H9 (cell line): Measurements from ENCODE around the gene LRP1. TPM values are rescaled to one million over a fixed set of nuclear protein-coding genes. Genes with fewer than 3 reads are reported as not detected.

Experiments used
- DNase-seq: peaks from one replicate; pipeline ENCODE4 v3.0.0-alpha.2; 2017
- H2AFZ ChIP-seq: one replicate; pipeline ENCODE4 v1.6.1; 2013; ENCODE audit warnings: mild to moderate bottlenecking, low read length, control low read depth, moderate library complexity
- H2AK5ac ChIP-seq: 2 replicates; pipeline ENCODE4 v1.6.1; 2013; ENCODE audit warnings: low read length, control low read depth, mixed read lengths; ENCODE audit not compliant: insufficient read length
- H2BK120ac ChIP-seq: one replicate; pipeline ENCODE4 v1.6.1; 2013; ENCODE audit warnings: low read depth, mild to moderate bottlenecking, low read length, control low read depth, inconsistent platforms; ENCODE audit not compliant: poor library complexity, severe bottlenecking
- H2BK12ac ChIP-seq: 2 replicates; pipeline ENCODE4 v1.6.1; 2013; ENCODE audit warnings: low read length, control low read depth, mixed read lengths, low read depth; ENCODE audit not compliant: insufficient read length
- H2BK15ac ChIP-seq: 2 replicates; pipeline ENCODE4 v1.6.1; 2013; ENCODE audit warnings: low read depth, low read length, control low read depth
- H2BK20ac ChIP-seq: one replicate; pipeline ENCODE4 v1.6.1; 2013; ENCODE audit warnings: low read depth, mild to moderate bottlenecking, low read length, control low read depth, inconsistent platforms; ENCODE audit not compliant: poor library complexity, severe bottlenecking
- H2BK5ac ChIP-seq: 2 replicates; pipeline ENCODE4 v1.6.1; 2013; ENCODE audit warnings: low read length, control low read depth, mixed read lengths; ENCODE audit not compliant: insufficient read length
- H3K14ac ChIP-seq: 2 replicates; pipeline ENCODE4 v1.6.1; 2013; ENCODE audit warnings: low read length, control low read depth; ENCODE audit not compliant: insufficient read depth
- H3K18ac ChIP-seq: 2 replicates; pipeline ENCODE4 v1.6.1; 2013; ENCODE audit warnings: low read depth, mild to moderate bottlenecking, mixed read lengths, low read length, control low read depth; ENCODE audit not compliant: insufficient read length
- H3K23ac ChIP-seq: 2 replicates; pipeline ENCODE4 v1.6.1; 2013; ENCODE audit warnings: low read length, control low read depth, mixed read lengths, low read depth; ENCODE audit not compliant: insufficient read length
- H3K23me2 ChIP-seq: 2 replicates; pipeline ENCODE4 v1.6.1; 2013; ENCODE audit warnings: low read depth, mild to moderate bottlenecking, mixed read lengths, low read length, control low read depth; ENCODE audit not compliant: insufficient read length, poor library complexity, severe bottlenecking
- H3K27ac ChIP-seq: 2 replicates; pipeline ENCODE4 v1.5.1; 2013; ENCODE audit warnings: low read length, control low read depth, mixed read lengths, low read depth; ENCODE audit not compliant: insufficient read length
- H3K27me3 ChIP-seq: 2 replicates; pipeline ENCODE4 v1.6.1; 2013; ENCODE audit warnings: low read length, control low read depth, inconsistent platforms; ENCODE audit not compliant: insufficient read depth
- H3K4ac ChIP-seq: 2 replicates; pipeline ENCODE4 v1.6.1; 2013; ENCODE audit warnings: low read depth, mild to moderate bottlenecking, control low read depth, inconsistent platforms, low read length, moderate library complexity
- H3K4me1 ChIP-seq: 2 replicates; pipeline ENCODE4 v1.6.1; 2013; ENCODE audit warnings: low read length, control low read depth, inconsistent platforms; ENCODE audit not compliant: insufficient read depth
- H3K4me2 ChIP-seq: 2 replicates; pipeline ENCODE4 v1.6.1; 2013; ENCODE audit warnings: low read length, control low read depth, mixed read lengths; ENCODE audit not compliant: insufficient read length, insufficient read depth
- H3K56ac ChIP-seq: 2 replicates; pipeline ENCODE4 v1.6.1; 2013; ENCODE audit warnings: low read depth, mild to moderate bottlenecking, mixed read lengths, low read length, control low read depth; ENCODE audit not compliant: insufficient read length
- H3K79me1 ChIP-seq: 2 replicates; pipeline ENCODE4 v1.6.1; 2013; ENCODE audit warnings: low read depth, mild to moderate bottlenecking, moderate library complexity, low read length, control low read depth, inconsistent platforms; ENCODE audit not compliant: insufficient read depth, poor library complexity, severe bottlenecking
- H3K79me2 ChIP-seq: 2 replicates; pipeline ENCODE4 v1.6.1; 2013; ENCODE audit warnings: low read length, control low read depth, inconsistent platforms; ENCODE audit not compliant: insufficient read depth
- H3K9ac ChIP-seq: 2 replicates; pipeline ENCODE4 v1.6.1; 2013; ENCODE audit warnings: low read length, control low read depth, mixed read lengths; ENCODE audit not compliant: insufficient read length; ENCODE audit errors: extremely low read depth
- H3K9me3 ChIP-seq: one replicate; pipeline ENCODE4 v1.6.1; 2013; ENCODE audit warnings: low read depth, low read length, inconsistent platforms; ENCODE audit not compliant: control insufficient read depth
- H3T11ph ChIP-seq: one replicate; pipeline ENCODE4 v1.6.1; 2013; ENCODE audit warnings: mild to moderate bottlenecking, low read length, control low read depth, inconsistent platforms
- H4K20me1 ChIP-seq: one replicate; pipeline ENCODE4 v1.6.1; 2013; ENCODE audit not compliant: control insufficient read depth, insufficient read length, insufficient read depth
- H4K5ac ChIP-seq: 2 replicates; pipeline ENCODE4 v1.6.1; 2013; ENCODE audit warnings: low read depth, mild to moderate bottlenecking, mixed read lengths, low read length, control low read depth; ENCODE audit not compliant: insufficient read length
- H4K8ac ChIP-seq: replicated peaks from 2 replicates; pipeline ENCODE4 v1.6.1; 2013; ENCODE audit warnings: low read length, control low read depth, mixed read lengths, low read depth; ENCODE audit not compliant: insufficient read length
- H4K91ac ChIP-seq: 2 replicates; pipeline ENCODE4 v1.6.1; 2013; ENCODE audit warnings: low read depth, mild to moderate bottlenecking, moderate library complexity, mixed read lengths, low read length, control low read depth; ENCODE audit not compliant: insufficient read length
- H3K27ac Mint-ChIP-seq, 3 experiments: 2 replicates in 2 of 3; 3 replicates in 1 of 3; pipeline ENCODE4 v1.8.0; 2020 to 2021; ENCODE audit warnings: mixed read lengths in 3 of 3, mild to moderate bottlenecking in 1 of 3, moderate library complexity in 1 of 3
- H3K27me3 Mint-ChIP-seq: 2 replicates; pipeline ENCODE4 v1.8.0; 2021; ENCODE audit warnings: low read depth, mild to moderate bottlenecking, moderate library complexity, mixed read lengths
- H3K36me3 Mint-ChIP-seq, 3 experiments: 2 replicates in 2 of 3; 3 replicates in 1 of 3; pipeline ENCODE4 v1.8.0; 2020 to 2021; ENCODE audit warnings: low read depth in 3 of 3, mixed read lengths in 3 of 3; ENCODE audit not compliant: insufficient read depth in 1 of 3
- H3K4me1 Mint-ChIP-seq, 2 experiments: 2 replicates each; pipeline ENCODE4 v1.8.0; 2020; ENCODE audit warnings: mixed read lengths in 2 of 2
- H3K4me3 Mint-ChIP-seq, 2 experiments: 2 replicates in 1 of 2; 3 replicates in 1 of 2; pipeline ENCODE4 v1.8.0; 2020 to 2021; ENCODE audit warnings: mild to moderate bottlenecking in 2 of 2, mixed read lengths in 2 of 2, moderate library complexity in 1 of 2
- H3K9me3 Mint-ChIP-seq, 2 experiments: 2 replicates in 1 of 2; 3 replicates in 1 of 2; pipeline ENCODE4 v1.8.0; 2020; ENCODE audit warnings: mild to moderate bottlenecking in 2 of 2, mixed read lengths in 2 of 2, moderate library complexity in 1 of 2
- CTCF ChIP-seq: fragments of 200-600 bp; sonication (generic); conservative IDR thresholded peaks from 3 replicates; pipeline ENCODE4 v1.8.0; 2021; ENCODE audit warnings: antibody characterized with exemption, mild to moderate bottlenecking
- WGBS: extraction: QIAGEN DNeasy Blood & Tissue Kit; methylation state at CpG from one replicate; pipeline ENCODE4 v1.1.7; 2013; ENCODE audit warnings: missing lambda C conversion rate, low lambda C conversion rate, mixed read lengths; ENCODE audit not compliant: insufficient read length; ENCODE audit errors: extremely low coverage; 5-methylcytosine and 5-hydroxymethylcytosine counted together
- total RNA-seq: library from RNA; stranded (reverse); gene quantifications from 2 replicates; pipeline ENCODE4 v1.2.1, GENCODE V29; 2021

Gene LRP1
- total RNA-seq, 1 experiment from 2014 or later, result 115 TPM

- no peaks in the 10 kb centered on the region for H3K9me3 ChIP-seq
- no CpG with 5 or more reads among the region's 14 CpGs for WGBS
These were observed 23.1 kb upstream of the LRP1 start for GRCh38 chr12:57105011-57105753.

More at GRCh38 chr12:57105011-57105753, 23.1 kb upstream of the LRP1 start:
- Histone ChIP-seq H2BK12ac (no peak overlapping the region), H4K8ac (no peak overlapping the region), H4K91ac (no peak overlapping the region), H2AK5ac (no peak overlapping the region), H2BK20ac (no peak overlapping the region), H3K79me2 (no peaks in the 10 kb centered on the region), H2BK5ac (no peak overlapping the region), H3K4me1 (no peaks in the 10 kb centered on the region; the same call in 1 of the 2 replicates), H3K23ac (no peak overlapping the region), H3K4ac (no peak overlapping the region), H3K79me1 (no peaks in the 10 kb centered on the region), H3T11ph (no peak overlapping the region), H2BK15ac (no peak overlapping the region), H3K18ac (no peak overlapping the region), H4K5ac (no peak overlapping the region), H2AFZ (no peak overlapping the region), H3K9ac (no peak overlapping the region), H3K4me2 (no peak overlapping the region), H3K56ac (no peak overlapping the region), H3K23me2 (peaks cover 6% of the 10 kb centered on the region), H3K14ac (no peak overlapping the region), H3K27ac (no peak overlapping the region), H4K20me1 (no peaks in the 10 kb centered on the region), H2BK120ac (no peak overlapping the region), H3K27me3 (no peaks in the 10 kb centered on the region)
- Mint-ChIP-seq H3K36me3 (peaks cover 2 to 46% (median 33%) of the 10 kb centered on the region in 3 experiments), H3K4me1 (peaks cover 10 to 20% of the 10 kb centered on the region in 2 experiments), H3K4me3 (no peak overlapping the region), H3K9me3 (no peaks in the 10 kb centered on the region), H3K27me3 (no peaks in the 10 kb centered on the region), H3K27ac (no peak overlapping the region)
- DNase-seq, result no peak
- no peak for TF ChIP-seq CTCF
